GM18526 (cell line): ENCODE measurements around the gene SNAP25.

Experiments
- POLR2A ChIP-seq: IDR thresholded peaks from 3 replicates; pipeline ENCODE4 v1.6.1; 2011; ENCODE audit not compliant: insufficient read length; ENCODE audit errors: extremely low read depth

Gene SNAP25

GRCh38 chr20:10322073-10323012 lies 103.7 kb downstream of the SNAP25 start:
- TF ChIP-seq POLR2A: no peak

- no peak for TF ChIP-seq POLR2A
Measured at GRCh38 chr20:10323729-10324128, 105.1 kb downstream of the SNAP25 start.

DNA sequence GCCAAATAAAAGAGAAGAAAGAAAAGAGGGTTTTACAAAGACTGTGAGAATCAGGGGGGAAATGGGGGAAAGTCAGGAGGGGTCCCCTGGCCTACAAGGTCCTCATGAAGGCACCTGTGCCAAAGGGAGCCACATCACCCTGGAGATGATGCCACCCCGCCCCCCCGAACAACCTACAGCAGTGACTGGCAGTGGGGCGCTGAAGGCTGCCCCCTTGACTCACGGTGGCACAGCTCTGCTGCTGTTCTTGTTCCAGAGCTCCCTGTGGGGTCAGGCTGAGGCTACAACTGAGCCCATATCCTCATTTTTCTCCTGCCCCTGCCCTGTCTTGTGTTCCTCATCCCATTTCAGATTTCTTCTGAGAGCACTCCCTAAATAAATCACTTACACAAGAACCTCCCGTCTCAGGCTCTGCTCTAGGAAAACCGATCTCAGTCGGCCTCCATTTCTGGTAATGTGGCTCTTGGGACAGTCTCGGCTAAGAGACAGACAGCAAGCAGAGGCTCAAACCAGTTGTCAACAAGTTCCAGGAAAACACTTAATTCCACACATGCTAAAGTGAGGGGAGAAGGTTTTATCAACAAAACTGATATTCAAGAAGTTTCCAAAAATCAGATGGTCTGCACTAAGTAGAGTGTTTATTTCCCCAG lies 105.7 kb downstream of the SNAP25 start:
- no peak for TF ChIP-seq POLR2A

- no peak for TF ChIP-seq POLR2A
Measured at GRCh38 chr20:10328897-10329255, 110.2 kb downstream of the SNAP25 start.

- TF ChIP-seq POLR2A: no peak
Measured at GRCh38 chr20:10329387-10330005, 110.9 kb downstream of the SNAP25 start.

GRCh38 chr20:10330071-10330470 lies 111.4 kb downstream of the SNAP25 start:
- no peak for TF ChIP-seq POLR2A

DNA sequence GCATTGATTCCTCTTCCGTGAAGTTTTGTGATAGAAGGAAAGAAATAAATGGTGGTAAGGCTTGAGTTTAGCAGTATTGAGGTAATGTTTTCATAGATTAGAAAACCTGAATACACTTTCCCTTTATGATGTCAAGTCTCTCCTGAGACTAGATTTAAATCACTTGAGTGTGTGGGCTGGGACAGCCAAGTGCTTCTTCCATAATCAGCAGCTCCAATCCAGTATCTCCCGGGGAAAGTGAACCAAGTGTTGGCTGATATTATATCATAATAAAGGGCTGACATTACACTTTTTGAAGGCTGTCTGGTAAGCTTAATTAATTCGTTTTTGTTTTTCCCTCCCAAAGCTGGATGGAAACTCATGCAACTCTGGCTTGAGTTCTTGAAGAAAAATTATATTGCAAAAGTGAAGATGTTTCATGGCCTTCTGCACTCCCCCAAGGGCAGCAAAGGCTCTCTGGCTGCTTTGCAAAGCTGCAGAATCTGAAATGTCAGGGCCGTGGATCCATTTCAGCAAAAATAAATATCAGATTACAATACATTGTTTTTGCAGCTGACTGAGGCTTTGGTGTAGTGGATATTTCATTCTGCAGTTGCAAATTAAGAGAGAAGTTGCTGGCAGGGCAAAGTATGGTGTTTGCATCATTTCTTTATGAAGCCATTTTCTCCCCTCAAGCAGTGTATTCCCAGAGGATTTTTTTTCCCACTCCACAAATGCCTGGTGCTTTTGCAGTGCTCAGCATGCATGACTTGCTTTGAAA lies 114.2 kb downstream of the SNAP25 start:
- no peak for TF ChIP-seq POLR2A

DNA sequence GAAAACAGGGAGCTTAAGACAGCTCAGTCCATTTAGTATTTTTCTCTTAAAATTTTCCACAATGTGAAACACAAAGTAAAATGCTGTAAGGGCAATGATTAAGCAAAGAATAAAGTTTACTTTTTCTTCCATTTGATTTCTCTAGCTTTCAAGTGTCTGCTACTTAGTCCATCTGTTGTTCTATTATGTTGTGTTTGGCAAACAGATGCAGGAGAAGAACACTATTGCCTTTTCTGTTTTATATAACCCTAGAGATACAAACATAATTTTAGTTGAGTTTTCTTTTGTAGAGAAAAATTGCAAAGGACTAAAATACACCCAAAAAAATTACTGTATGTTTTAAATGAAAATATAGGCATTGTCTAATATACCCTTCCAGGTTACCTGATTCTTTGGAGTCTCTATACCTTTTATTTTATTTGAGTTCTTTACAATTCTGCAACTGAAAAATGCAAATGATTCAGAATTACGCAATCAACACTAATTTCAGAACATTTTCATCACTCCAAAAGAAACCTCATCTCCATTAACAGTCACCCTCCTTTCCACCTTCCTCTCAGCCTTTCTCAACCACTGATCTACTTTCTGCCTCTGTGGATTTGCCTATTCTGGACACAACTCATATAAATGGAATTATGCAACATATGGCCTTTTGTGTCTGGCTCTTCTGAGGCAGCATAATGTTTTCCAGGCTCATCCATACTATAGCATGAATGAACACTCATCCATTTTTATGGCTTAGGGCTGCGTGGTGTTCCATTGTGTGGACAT lies 118.5 kb downstream of the SNAP25 start:
- TF ChIP-seq POLR2A: no peak

DNA sequence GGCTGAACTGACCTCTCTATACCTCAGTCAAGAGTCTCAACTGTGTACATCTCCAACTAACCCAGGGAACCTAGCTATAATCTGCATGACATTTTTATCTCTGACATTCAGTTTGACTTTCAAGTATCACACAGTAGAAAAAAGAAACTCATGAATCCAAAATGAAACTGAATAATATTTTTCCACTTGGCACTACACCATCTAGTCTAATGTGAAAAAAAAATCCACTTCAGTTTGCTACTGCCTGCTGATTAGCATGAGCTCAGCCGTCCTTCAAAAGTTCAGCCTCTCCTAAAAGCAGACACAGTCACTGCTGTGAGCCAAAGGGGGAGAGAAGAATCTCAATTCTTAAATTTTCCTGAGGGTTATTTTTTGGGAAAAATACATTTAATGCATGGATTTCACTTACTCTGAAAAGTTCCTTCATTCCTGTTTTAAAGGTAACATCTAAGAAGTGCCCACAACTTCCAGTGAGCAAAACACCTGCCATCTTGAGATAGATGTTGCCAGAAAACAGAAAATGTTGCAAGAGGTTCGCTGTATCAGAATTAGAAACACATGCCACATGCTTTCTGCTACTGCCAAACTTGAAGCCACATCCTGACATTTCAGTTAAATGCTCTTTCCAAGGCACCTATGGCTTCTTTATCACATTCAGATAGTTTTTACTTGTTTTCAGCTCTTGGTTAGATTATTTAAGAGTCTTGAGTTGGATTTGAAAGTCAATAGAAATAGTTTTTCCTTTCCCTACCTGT lies 120.0 kb downstream of the SNAP25 start:
- TF ChIP-seq POLR2A: no peak

DNA sequence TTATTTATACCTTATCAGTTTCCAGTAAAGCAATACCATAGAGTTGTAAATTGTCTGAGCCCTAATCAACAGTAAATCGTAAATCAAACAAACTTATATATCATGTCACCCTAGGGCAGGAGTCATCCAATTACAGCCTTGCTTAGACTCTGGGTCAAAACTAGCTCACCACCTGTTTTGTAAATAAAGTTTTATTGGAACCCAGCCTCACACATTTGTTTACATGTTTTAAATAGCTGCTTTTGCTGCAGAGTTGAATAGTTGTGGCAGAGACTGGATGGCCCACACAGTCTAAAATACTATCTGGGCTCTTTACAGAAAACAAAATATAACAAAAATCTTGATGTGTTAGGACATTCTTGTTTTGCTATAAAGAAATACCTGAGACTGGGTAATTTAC lies 121.0 kb downstream of the SNAP25 start:
- no peak for TF ChIP-seq POLR2A

- TF ChIP-seq POLR2A: no peak
Measured at GRCh38 chr20:10342152-10342551, 123.5 kb downstream of the SNAP25 start.

GRCh38 chr20:10344953-10345352 lies 126.3 kb downstream of the SNAP25 start:
- TF ChIP-seq POLR2A: no peak

DNA sequence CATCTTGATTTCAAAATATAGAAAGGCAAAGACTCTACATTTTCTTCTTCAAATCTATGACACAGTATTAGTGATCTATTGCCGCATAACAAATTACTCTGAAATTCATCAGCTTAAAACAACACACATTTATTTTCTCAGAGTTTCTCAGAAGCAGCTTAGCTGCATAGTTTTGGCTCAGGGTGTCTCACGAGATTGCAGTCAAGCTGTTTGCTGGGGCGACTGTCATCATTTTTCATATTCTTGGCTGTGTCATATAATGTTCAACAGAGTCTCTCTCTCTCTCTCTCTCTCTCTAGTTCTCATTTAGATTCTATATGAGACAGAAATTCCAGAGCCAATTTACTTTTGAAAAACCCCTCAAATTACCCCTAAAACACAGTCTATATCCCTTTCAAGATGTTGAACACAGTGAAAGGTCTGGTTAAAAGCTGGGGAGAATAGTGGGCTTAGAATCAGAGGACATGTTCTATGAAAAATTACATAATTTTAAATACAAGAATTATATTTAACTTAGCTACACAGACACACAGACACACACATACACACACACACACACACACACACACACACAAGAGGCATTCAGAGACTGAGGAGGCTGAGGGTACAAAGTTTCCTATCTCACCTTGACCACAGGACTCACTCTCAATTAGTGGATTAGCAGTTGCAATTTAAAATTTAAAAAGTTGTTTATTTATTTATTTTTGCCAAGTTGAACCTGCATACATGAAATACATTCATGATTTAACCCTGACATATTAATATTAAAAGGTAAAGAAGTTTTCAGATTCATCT lies 128.7 kb downstream of the SNAP25 start:
- no peak for TF ChIP-seq POLR2A
